CD4-positive, alpha-beta T cell (primary cell): ENCODE data around the gene PAPLN. TPM values are rescaled to one million over a fixed set of nuclear protein-coding genes. Genes with fewer than 3 reads are reported as not detected.

Source experiments
- ATAC-seq: fragments of 200-7000 bp; cut with Tn5 transposase; one replicate; pipeline ENCODE4 v1.10.0; 2022; ENCODE audit warnings: mild to moderate bottlenecking; ENCODE audit not compliant: poor library complexity
- CTCF ChIA-PET: fragments of 350-600 bp; sonication (Branson Sonifier 250); formaldehyde crosslinking; loops from one replicate; lab custom pipeline; 2021; ENCODE audit warnings: antibody characterized with exemption, inconsistent platforms; lab: Charles Lee
- POLR2A ChIA-PET: fragments of 350-600 bp; sonication (Branson Sonifier 250); formaldehyde crosslinking; loops from one replicate; lab custom pipeline; 2021; ENCODE audit warnings: antibody characterized with exemption, inconsistent platforms; lab: Charles Lee
- DNase-seq, 14 experiments: peaks; one replicate each; pipeline ENCODE4 v3.0.0-alpha.2; 2013 to 2020; ENCODE audit warnings: mixed read lengths in 2 of 14
- H3K27ac ChIP-seq, 2 donors: one replicate each; pipeline versions ENCODE4 v1.5.1 to v1.7.0; 2013; ENCODE audit warnings: low read length in 2 of 2, low read depth in 1 of 2, mild to moderate bottlenecking in 1 of 2
- H3K27me3 ChIP-seq, 2 experiments: 1 replicate in 1 of 2; 2 replicates in 1 of 2; pipeline versions ENCODE4 v1.6.1 to v1.7.0; 2013; ENCODE audit warnings: low read length in 2 of 2, control low read depth in 1 of 2, mild to moderate bottlenecking in 1 of 2, moderate library complexity in 1 of 2; ENCODE audit not compliant: insufficient read depth in 2 of 2, control insufficient read depth in 1 of 2
- H3K36me3 ChIP-seq: one replicate; pipeline ENCODE4 v1.6.1; 2013; ENCODE audit warnings: low read length, control low read depth; ENCODE audit not compliant: insufficient read depth
- H3K4me1 ChIP-seq: one replicate; pipeline ENCODE4 v1.6.1; 2013; ENCODE audit warnings: low read length, control low read depth; ENCODE audit not compliant: insufficient read depth
- H3K4me3 ChIP-seq: one replicate; pipeline ENCODE4 v1.5.1; 2013; ENCODE audit warnings: mild to moderate bottlenecking, low read length, moderate library complexity
- H3K9me3 ChIP-seq, 2 experiments: 1 replicate in 1 of 2; 2 replicates in 1 of 2; pipeline versions ENCODE4 v1.6.1 to v1.7.0; 2013; ENCODE audit warnings: low read length in 2 of 2, mild to moderate bottlenecking in 2 of 2, control low read depth in 1 of 2, moderate library complexity in 1 of 2; ENCODE audit not compliant: control insufficient read depth in 1 of 2, insufficient read depth in 1 of 2
- H3K27ac Mint-ChIP-seq: one replicate; pipeline ENCODE4 v1.8.0; 2020; ENCODE audit warnings: mixed read lengths
- H3K27me3 Mint-ChIP-seq: one replicate; pipeline ENCODE4 v1.8.0; 2021; ENCODE audit warnings: mixed read lengths
- H3K36me3 Mint-ChIP-seq: one replicate; pipeline ENCODE4 v1.8.0; 2021; ENCODE audit warnings: low read depth, mixed read lengths
- H3K4me1 Mint-ChIP-seq: one replicate; pipeline ENCODE4 v1.8.0; 2021; ENCODE audit warnings: low read depth, mixed read lengths
- H3K4me3 Mint-ChIP-seq: one replicate; pipeline ENCODE4 v1.8.0; 2020; ENCODE audit warnings: mild to moderate bottlenecking, mixed read lengths
- H3K9me3 Mint-ChIP-seq: one replicate; pipeline ENCODE4 v1.8.0; 2020; ENCODE audit warnings: mixed read lengths
- CTCF ChIP-seq: fragments of 200-600 bp; IDR thresholded peaks from one replicate; pipeline ENCODE4 v1.8.0; 2022; ENCODE audit warnings: antibody characterized with exemption, mild to moderate bottlenecking
- intact Hi-C, 2 experiments: fragments of 100-400 bp; cut with DNase I in 1 of 2; cut with micrococcal nuclease in 1 of 2; formaldehyde crosslinking; loops; one replicate each; pipeline versions ENCODE4 v1.15.1 to v1.9.0; 2023 to 2025; cut with DNase I, micrococcal nuclease
- total RNA-seq, 174 experiments: library from RNA in 2 of 174; stranded (reverse) in 2 of 174; gene quantifications; one replicate each; pipeline ENCODE4 v1.2.3 and lab custom pipeline; 2021 to 2026

The PAPLN gene
- total RNA-seq, 2 experiments from 2014 or later, result 0.05 to 0.14 TPM

GRCh38 chr14:73251516-73252215, 14.4 kb downstream of the PAPLN start:
- peaks cover 8% of the 10 kb centered on the region for H3K27me3 Mint-ChIP-seq
- peaks cover 9% of the 10 kb centered on the region for H3K4me1 ChIP-seq
- H3K27ac Mint-ChIP-seq, result no peak overlapping the region
- no peaks in the 10 kb centered on the region for H3K36me3 Mint-ChIP-seq
- ATAC-seq, result no peak
- no peak overlapping the region for H3K4me3 Mint-ChIP-seq
- DNase-seq, result no peak
- peaks cover 0 to 2% of the 10 kb centered on the region in 2 experiments for H3K27me3 ChIP-seq
- H3K4me1 Mint-ChIP-seq, result peaks cover 9% of the 10 kb centered on the region
- H3K9me3 Mint-ChIP-seq, result no peaks in the 10 kb centered on the region
- POLR2A ChIA-PET, result no interaction called here
- H3K36me3 ChIP-seq, result no peaks in the 10 kb centered on the region
- no peak for TF ChIP-seq CTCF
- intact Hi-C loops, result no loop called here
- H3K9me3 ChIP-seq, result no peaks in the 10 kb centered on the region
- H3K4me3 ChIP-seq, result no peak overlapping the region
- CTCF ChIA-PET, result no interaction called here
- no peak overlapping the region for H3K27ac ChIP-seq

GRCh38 chr14:73252491-73253322, 15.4 kb downstream of the PAPLN start:
- H3K9me3 ChIP-seq, result no peaks in the 10 kb centered on the region
- H3K4me1 ChIP-seq, result no peaks in the 10 kb centered on the region
- no peaks in the 10 kb centered on the region for H3K4me1 Mint-ChIP-seq
- POLR2A ChIA-PET, result no interaction called here
- no peaks in the 10 kb centered on the region for H3K27me3 Mint-ChIP-seq
- peak in 1 of 14 experiments; percentile 5 for DNase-seq
- H3K27ac ChIP-seq, result no peak overlapping the region
- no peak overlapping the region for H3K4me3 Mint-ChIP-seq
- no peaks in the 10 kb centered on the region for H3K9me3 Mint-ChIP-seq
- H3K4me3 ChIP-seq, result no peak overlapping the region
- TF ChIP-seq CTCF, result no peak
- H3K27ac Mint-ChIP-seq, result no peak overlapping the region
- intact Hi-C loops, result no loop called here
- no peaks in the 10 kb centered on the region for H3K27me3 ChIP-seq
- no peaks in the 10 kb centered on the region for H3K36me3 ChIP-seq
- no peaks in the 10 kb centered on the region for H3K36me3 Mint-ChIP-seq
- CTCF ChIA-PET, result no interaction called here
- ATAC-seq, result no peak

- no peak overlapping the region for H3K4me3 ChIP-seq
- ChIA-PET CTCF (no interaction called here), POLR2A (no interaction called here)
- no peaks in the 10 kb centered on the region for H3K36me3 ChIP-seq
- H3K9me3 Mint-ChIP-seq, result no peaks in the 10 kb centered on the region
- H3K36me3 Mint-ChIP-seq, result no peaks in the 10 kb centered on the region
- no peaks in the 10 kb centered on the region for H3K27me3 Mint-ChIP-seq
- intact Hi-C loops, result no loop called here
- H3K27ac ChIP-seq, result no peak overlapping the region
- DNase-seq (no peak), ATAC-seq (no peak)
- no peak overlapping the region for H3K27ac Mint-ChIP-seq
- H3K4me3 Mint-ChIP-seq, result no peak overlapping the region
- no peaks in the 10 kb centered on the region for H3K27me3 ChIP-seq
- no peak for TF ChIP-seq CTCF
- no peaks in the 10 kb centered on the region for H3K4me1 Mint-ChIP-seq
- no peaks in the 10 kb centered on the region for H3K4me1 ChIP-seq
- H3K9me3 ChIP-seq, result no peaks in the 10 kb centered on the region
Observed at GRCh38 chr14:73253323-73253610, 16.0 kb downstream of the PAPLN start.
